ENCODE data around the gene MYO3B.

MYO3B gene

DNA sequence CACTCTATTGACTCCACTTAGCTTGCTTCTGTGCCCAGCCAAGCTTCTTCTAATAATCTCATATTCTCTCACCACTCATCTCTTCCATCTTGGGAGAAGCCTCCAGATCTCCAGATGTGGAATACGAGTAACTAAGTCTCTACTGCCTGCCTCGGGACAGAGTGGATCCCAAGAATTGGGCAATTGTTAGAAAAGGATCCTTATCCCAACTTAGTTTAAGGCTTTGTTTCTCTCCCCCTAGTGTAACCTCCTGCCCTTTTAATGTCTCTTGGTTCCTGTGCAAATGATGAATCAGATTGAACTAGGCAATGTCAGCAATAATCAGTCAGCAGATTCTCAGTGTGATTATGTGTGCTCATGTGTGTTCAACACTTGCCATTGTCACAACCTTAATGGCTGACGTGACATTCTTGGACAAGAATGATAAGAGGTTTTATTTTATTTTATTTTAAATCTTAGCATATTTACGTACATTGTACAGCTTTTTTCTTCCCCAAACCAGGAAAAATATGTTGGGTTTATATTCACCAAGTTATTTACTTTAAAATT, 59.7 kb downstream of the MYO3B start:
- no peak for DNase-seq

DNA sequence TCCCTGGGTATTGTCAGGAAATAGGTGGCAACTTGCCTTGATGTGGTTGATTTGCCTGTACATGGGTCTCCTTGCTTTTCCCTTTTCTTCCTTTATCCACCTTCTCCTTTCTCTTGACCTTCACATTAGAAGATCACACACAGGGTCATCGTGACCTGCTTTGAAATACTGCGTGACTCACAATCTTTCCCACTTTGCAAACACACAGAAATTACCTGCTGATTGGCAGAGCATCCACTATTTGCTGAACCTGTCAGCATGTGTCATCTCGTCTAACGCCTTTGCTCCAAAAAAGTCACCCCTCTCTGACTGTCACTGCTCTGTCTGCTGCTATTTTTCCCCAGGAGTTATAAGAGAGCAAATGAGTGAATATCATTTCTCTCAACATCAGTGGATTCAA, 60.8 kb downstream of the MYO3B start:
- no peak for DNase-seq

GRCh38 chr2:170240629-170241028, 62.7 kb downstream of the MYO3B start:
- no peak for DNase-seq

- DNase-seq, result no peak
Observed at GRCh38 chr2:170241756-170242155, 63.8 kb downstream of the MYO3B start.

DNA sequence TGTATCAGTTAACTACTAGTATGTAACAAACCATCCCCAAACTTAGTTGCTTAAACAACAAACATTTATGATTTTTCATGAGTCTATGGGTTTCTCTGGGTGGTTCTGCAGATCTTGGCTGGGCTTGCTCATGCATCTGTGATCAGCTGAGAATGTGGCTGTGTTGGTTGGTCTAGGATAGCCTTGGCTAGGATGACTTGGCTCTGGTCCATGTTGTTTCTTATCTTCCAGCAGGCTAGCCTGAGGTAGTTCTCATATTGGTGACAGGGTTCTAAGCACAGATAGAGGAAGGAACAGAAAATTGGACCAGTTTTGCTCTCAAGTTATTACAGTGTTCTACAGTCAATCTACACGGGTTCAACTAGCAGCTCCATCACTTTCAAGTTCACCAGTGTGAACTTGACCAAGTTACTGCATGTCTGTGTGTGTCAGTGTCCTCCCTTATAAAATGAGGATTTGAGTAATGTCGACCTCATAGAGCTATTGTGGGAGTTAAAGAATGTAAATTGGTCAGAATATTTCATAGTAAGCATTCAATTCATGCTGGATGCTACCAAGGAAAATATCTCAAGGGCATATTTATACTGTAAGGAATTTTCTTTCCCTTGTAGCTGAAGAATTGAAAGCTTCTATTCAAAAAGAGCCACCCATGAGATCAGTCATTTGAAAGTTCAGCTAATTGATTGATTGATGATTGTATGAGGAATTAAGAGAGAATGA, 65.3 kb downstream of the MYO3B start:
- DNase-seq, result no peak

DNA sequence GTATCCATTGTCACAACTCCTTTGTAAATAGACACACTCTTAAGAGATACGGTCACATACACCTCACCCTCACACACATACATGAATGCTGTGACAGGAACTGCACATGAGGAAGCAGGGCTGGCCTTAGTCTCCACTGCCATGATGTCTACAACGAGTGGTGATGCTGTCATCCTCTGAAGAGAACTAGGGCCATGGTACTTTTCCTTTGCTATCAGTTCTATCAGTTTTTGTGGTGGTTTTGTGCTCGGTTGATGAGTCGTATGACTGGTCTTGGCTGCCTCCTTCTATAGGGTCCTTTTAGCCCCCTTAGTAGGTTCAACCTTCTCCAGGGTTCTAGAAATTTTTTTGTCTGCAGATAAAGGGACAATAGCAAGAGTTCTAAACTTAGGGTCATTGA, 66.0 kb downstream of the MYO3B start:
- DNase-seq, result no peak

- no peak for DNase-seq
Observed at GRCh38 chr2:170244555-170244954, 66.6 kb downstream of the MYO3B start.

DNA sequence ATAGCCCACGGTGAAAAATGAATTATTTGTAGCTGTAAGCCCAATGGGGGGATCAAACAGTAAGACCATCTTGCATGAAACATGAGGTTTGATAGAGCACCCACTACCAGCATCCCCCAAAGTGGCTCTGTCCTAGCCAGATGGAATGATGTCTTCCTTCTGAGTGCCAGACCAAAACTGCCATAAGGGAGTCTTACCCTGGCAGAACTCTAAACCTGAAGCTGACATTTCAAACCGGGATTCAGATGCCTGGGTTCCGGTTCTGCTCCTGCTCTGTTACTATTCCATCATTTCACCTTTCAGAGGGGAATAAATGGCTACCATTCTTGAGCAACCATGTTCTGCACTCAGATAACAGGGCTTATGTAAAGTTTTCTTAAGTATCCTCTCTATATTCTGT, 67.4 kb downstream of the MYO3B start:
- DNase-seq, result no peak

DNA sequence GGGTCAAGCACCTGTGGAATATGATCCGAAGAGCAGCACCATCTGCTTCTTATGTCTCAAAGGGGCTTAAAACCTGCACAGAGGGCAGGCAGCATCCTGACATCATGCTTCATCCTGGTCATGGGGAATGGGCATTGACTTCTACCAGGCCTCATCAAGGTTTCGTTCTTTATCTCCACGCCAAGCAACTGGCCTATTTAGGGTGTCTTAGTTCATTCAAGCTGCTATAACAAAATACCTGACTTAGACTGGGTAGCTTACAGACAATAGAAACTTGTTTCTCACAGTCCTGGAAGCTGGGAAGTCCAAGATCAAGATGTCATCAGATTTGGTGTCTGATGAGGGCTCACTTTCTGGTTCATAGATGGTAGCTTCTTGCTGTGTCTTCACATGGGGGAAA, 69.4 kb downstream of the MYO3B start:
- DNase-seq, result no peak

- DNase-seq, result no peak
Observed at GRCh38 chr2:170247882-170248393, 70.0 kb downstream of the MYO3B start.

GRCh38 chr2:170248574-170249393, 70.8 kb downstream of the MYO3B start:
- DNase-seq, result no peak

DNA sequence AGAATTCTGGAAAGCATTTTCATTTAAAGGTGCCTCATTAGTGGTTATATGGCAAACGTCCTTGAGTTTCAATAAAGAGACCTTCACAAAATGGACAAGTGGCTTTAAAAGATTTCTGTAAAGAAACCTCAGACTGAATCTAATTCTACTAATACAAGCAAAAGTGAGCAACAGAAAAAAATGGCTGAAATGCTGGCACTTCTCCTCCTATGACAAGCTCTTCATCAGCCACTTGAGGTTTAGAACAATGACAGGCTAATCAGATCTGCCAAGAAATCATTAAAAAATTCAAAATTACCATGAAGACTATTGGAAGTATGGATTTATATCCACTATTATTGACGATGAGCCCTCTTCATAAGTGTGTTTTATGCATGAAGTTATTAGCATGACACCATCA, 71.8 kb downstream of the MYO3B start:
- no peak for DNase-seq

DNA sequence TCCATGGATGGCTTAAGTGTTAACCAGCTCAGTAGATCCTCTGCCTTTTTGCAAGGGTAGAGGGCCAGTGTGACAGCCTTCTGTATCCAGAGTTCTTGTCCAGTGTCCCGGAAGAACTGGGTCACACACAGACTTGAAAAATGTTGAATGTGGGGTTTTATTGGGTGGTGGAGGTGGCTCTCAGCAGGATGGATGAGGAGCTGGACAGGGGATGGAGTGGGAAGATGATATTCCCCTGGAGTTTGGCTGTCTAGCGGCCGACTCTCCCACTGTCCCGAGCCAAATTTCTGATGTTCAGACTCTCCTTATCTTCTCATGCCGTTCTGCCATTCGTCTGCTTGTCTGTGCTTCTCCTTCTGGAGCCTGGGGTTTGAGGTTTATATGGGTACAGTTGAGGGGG, 72.6 kb downstream of the MYO3B start:
- no peak for DNase-seq

DNA sequence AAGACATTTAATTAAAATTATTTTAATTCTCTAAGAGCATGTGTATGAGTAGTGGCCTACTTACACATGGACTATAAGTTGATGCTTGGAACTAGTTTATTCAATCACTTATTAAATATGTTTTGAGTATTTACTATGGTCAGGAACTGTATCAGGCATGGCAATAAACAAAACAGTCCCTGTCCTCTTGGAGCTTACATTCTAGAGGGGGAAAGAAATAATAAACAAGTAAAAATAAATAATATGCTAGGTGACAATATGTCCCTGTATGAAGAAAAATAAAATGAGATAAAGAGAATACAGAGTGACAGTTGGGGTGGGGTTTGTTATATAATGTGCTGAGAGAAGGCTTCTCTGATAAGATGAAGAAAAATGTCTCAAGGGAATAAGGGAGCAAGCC, 74.5 kb downstream of the MYO3B start:
- DNase-seq, result no peak

GRCh38 chr2:170253721-170254230, 75.8 kb downstream of the MYO3B start:
- no peak for DNase-seq

- no peak for DNase-seq
Observed at GRCh38 chr2:170254293-170254732, 76.4 kb downstream of the MYO3B start.

DNA sequence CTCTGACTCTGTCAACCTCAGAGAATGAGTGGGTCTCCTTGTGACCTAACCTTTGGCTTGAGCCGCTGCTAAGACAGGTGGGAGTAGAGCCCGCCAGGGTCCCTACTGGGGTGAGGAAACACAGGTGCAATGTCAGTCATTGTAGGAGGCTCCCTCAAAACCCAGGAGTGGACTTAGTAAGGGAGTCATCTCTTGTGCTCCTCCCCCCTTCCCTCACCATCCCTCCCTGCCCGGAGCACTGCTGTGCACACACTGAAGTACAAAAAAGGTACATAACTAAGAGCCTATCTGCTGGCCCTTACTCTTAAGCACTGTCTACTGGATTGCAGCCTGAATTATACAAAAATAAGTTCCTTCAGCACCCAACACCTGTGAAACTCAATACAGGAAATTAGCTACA, 77.2 kb downstream of the MYO3B start:
- DNase-seq, result no peak

GRCh38 chr2:170255971-170256370, 78.0 kb downstream of the MYO3B start:
- DNase-seq, result no peak

DNA sequence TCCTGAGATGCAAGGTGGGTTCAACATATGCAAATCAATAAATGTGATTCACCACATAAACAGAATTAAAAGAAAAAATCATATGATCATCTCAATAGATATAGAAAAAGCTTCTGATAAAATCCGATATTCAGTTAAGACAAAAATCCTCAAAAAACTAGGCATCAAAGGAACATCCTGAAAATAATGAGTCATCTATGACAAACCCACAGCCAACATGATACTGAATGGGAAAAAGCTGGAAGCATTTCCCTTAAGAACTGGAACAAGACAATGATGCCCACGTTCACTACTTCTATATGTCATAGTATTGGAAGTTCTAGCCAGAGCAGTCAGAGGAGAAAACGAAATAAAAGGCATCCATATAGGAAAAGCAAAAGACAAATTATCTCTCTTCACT, 80.4 kb downstream of the MYO3B start:
- no peak for DNase-seq

- no peak for DNase-seq
Observed at GRCh38 chr2:170260188-170260587, 82.2 kb downstream of the MYO3B start.

DNA sequence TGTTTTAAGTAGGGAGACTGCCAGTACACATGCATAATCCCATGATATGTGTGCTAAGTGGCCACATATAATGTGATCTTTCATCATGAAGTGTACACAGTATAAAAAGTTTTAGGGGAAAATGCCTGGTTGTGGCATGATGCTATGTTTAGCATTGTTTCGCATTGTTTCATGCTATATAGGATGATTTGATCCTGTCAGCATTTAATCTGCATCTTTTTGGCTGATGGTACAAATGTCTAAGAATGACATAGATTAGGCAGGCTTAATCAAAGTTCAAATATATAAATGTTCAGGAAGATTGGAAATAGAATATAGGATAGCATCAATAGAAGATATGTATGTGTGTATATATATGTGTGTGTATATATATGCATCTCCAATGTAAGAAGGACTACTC, 83.6 kb downstream of the MYO3B start:
- no peak for DNase-seq

GRCh38 chr2:170262343-170262742, 84.4 kb downstream of the MYO3B start:
- DNase-seq, result no peak

- DNase-seq, result no peak
Observed at GRCh38 chr2:170262806-170263205, 84.9 kb downstream of the MYO3B start.

All from stimulated activated CD4-positive, alpha-beta T cell treated with anti-CD3 and anti-CD28 coated beads, Interleukin-1b, Interleukin-23, amount 100 ng/mL, for 48 hours (primary cell).